ENCODE measurements around the gene CFTR.

CFTR gene

DNA sequence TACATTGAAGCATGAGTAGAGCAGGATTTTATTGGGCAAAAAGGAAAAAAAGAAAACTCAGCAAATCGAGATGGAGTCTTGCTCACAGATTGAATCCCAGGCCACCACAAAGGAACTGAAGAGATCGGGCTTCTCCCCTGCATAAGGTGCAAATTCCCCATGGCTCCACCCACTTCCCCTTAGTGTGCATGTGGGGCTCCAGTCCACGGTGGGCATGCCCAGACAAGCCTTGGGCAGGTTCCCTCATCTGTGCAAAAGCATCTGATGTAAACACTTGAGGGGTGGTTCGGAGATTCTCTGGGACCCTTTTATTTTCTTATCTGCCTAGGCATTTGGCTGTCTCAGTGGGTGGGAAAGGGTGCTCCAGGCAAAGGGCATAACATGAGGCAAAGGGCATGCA is 150.7 kb downstream of the CFTR start:
- Histone ChIP-seq H2AFZ (ENCODE audit: low read depth, low read length) (no peak overlapping the region), H3K9me3 (ENCODE audit: insufficient read depth, low read length) (no peaks in the 10 kb centered on the region), H3K4me3 (ENCODE audit: low read length) (no peak overlapping the region), H3K9ac (ENCODE audit: low read length) (no peak overlapping the region), H3K79me2 (ENCODE audit: low read length) (no peaks in the 10 kb centered on the region), H4K20me1 (ENCODE audit: insufficient read depth, low read length) (no peaks in the 10 kb centered on the region), H3K4me2 (ENCODE audit: low read length) (peak overlapping the region; percentile 11; the same call in 1 of the 2 replicates), H3K4me1 (ENCODE audit: low read length) (peaks cover 15% of the 10 kb centered on the region), H3K27ac (ENCODE audit: low read length) (no peak overlapping the region; the same call in 1 of the 2 replicates), H3K36me3 (replicated peaks; ENCODE audit: low read depth, low read length) (no peaks in the 10 kb centered on the region), H3K27me3 (ENCODE audit: low read depth, low read length) (no peaks in the 10 kb centered on the region)
- TF ChIP-seq, protein P1, sequence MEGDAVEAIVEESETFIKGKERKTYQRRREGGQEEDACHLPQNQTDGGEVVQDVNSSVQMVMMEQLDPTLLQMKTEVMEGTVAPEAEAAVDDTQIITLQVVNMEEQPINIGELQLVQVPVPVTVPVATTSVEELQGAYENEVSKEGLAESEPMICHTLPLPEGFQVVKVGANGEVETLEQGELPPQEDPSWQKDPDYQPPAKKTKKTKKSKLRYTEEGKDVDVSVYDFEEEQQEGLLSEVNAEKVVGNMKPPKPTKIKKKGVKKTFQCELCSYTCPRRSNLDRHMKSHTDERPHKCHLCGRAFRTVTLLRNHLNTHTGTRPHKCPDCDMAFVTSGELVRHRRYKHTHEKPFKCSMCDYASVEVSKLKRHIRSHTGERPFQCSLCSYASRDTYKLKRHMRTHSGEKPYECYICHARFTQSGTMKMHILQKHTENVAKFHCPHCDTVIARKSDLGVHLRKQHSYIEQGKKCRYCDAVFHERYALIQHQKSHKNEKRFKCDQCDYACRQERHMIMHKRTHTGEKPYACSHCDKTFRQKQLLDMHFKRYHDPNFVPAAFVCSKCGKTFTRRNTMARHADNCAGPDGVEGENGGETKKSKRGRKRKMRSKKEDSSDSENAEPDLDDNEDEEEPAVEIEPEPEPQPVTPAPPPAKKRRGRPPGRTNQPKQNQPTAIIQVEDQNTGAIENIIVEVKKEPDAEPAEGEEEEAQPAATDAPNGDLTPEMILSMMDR (IDR thresholded peaks at IDR 0.05; ENCODE audit: low read depth, low read length) = no peak
- no peak for TF ChIP-seq EZH2phosphoT487 (IDR thresholded peaks at IDR 0.05; ENCODE audit: low read depth)

DNA sequence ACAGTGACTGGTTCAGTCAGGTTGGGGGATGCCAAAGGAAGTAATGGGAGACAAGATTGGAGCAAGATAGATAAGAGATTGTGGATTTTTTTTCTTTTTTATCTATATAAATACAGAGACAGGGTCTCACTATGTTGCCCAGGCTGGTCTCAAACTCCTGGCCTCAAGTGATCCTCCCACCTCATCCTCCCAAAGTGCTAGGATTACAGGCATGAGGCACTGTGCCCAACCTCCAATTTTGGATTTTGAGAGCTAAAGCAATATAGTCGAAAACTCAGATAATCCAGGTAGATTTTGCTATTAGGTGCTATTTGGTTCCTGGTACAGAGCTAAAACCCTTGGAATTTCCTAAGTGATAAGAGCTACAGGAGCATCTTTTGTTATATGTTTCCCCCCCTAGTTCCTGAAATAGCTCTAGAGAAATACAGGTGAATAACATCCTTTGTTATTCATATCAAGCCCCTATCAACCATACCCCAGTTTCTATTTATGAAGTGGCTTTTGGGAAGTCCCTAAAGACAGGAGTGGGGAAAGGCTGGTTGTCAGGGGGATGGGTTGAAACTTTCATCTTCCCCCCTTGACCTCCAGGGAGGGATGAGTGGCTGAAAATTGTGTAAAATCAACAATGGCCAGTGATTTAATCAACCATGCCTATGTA is 151.2 kb downstream of the CFTR start:
- TF ChIP-seq, protein P1 (IDR thresholded peaks at IDR 0.05; ENCODE audit: low read depth, low read length) = no peak
- H3K27ac ChIP-seq (ENCODE audit: low read length) = no peak overlapping the region; the same call in 1 of the 2 replicates
- H3K4me2 ChIP-seq (ENCODE audit: low read length) = no peak overlapping the region
- no peaks in the 10 kb centered on the region for H3K9me3 ChIP-seq (ENCODE audit: insufficient read depth, low read length)
- no peaks in the 10 kb centered on the region for H3K27me3 ChIP-seq (ENCODE audit: low read depth, low read length)
- H3K79me2 ChIP-seq (ENCODE audit: low read length) = no peaks in the 10 kb centered on the region
- no peaks in the 10 kb centered on the region for H3K36me3 ChIP-seq (replicated peaks; ENCODE audit: low read depth, low read length)
- no peak overlapping the region for H2AFZ ChIP-seq (ENCODE audit: low read depth, low read length)
- no peaks in the 10 kb centered on the region for H4K20me1 ChIP-seq (ENCODE audit: insufficient read depth, low read length)
- no peak overlapping the region for H3K9ac ChIP-seq (ENCODE audit: low read length)
- peaks cover 15% of the 10 kb centered on the region for H3K4me1 ChIP-seq (ENCODE audit: low read length)
- H3K4me3 ChIP-seq (ENCODE audit: low read length) = no peak overlapping the region

DNA sequence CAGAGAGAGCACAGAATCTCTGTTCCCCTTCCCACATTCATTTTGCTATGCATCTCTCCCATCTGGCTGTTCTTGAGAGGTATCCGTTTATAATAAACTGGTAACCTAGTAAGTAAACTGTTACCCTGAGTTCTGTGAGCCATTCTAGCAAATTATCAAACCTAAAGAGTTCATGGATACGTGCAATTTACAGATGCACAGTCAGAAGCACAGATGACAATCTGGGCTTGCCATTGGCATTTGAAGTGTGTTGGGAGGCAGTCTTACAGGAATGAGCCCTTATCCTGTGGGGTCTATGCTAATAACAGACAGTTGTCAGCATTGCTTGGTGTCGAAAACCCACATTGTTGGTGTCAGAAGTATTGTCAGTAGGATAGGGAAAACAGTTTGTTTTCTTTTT is 151.8 kb downstream of the CFTR start:
- H3K27ac ChIP-seq (ENCODE audit: low read length) = no peak overlapping the region
- peaks cover 15% of the 10 kb centered on the region for H3K4me1 ChIP-seq (ENCODE audit: low read length)
- no peaks in the 10 kb centered on the region for H3K9me3 ChIP-seq (ENCODE audit: insufficient read depth, low read length)
- H3K4me2 ChIP-seq (ENCODE audit: low read length) = no peak overlapping the region
- TF ChIP-seq, protein P1 (IDR thresholded peaks at IDR 0.05; ENCODE audit: low read depth, low read length) = no peak
- no peak for TF ChIP-seq EZH2phosphoT487 (IDR thresholded peaks at IDR 0.05; ENCODE audit: low read depth)
- H3K36me3 ChIP-seq (replicated peaks; ENCODE audit: low read depth, low read length) = no peaks in the 10 kb centered on the region
- H3K79me2 ChIP-seq (ENCODE audit: low read length) = no peaks in the 10 kb centered on the region
- no peaks in the 10 kb centered on the region for H4K20me1 ChIP-seq (ENCODE audit: insufficient read depth, low read length)
- no peak overlapping the region for H2AFZ ChIP-seq (ENCODE audit: low read depth, low read length)
- no peak overlapping the region for H3K9ac ChIP-seq (ENCODE audit: low read length)
- H3K4me3 ChIP-seq (ENCODE audit: low read length) = no peak overlapping the region
- H3K27me3 ChIP-seq (ENCODE audit: low read depth, low read length) = no peaks in the 10 kb centered on the region

DNA sequence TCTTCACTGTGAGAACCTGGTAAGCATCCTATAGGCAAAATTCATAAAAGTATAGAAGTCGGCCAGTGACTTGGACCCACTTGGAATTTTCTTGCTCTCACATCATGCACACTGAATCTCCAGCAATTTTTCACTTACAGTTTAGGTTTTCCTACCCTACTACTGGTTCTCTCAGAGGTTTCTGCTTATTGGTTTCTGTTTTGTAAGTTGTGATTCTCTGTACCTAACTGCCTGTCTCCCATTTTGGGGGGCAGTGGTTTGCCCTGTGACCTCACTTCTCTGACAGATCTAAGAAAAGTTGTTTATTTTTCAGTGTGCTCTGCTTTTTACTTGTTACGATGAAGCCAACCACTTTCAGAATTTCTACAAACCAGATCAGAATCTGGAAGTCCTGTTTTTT is 158.1 kb downstream of the CFTR start:
- Histone ChIP-seq H3K9ac (ENCODE audit: low read length) (no peak overlapping the region), H2AFZ (ENCODE audit: low read depth, low read length) (no peak overlapping the region), H3K79me2 (ENCODE audit: low read length) (no peaks in the 10 kb centered on the region), H3K4me3 (ENCODE audit: low read length) (no peak overlapping the region), H4K20me1 (ENCODE audit: insufficient read depth, low read length) (no peaks in the 10 kb centered on the region), H3K27ac (ENCODE audit: low read length) (no peak overlapping the region), H3K9me3 (ENCODE audit: insufficient read depth, low read length) (no peaks in the 10 kb centered on the region), H3K36me3 (replicated peaks; ENCODE audit: low read depth, low read length) (no peaks in the 10 kb centered on the region), H3K27me3 (ENCODE audit: low read depth, low read length) (no peaks in the 10 kb centered on the region), H3K4me1 (ENCODE audit: low read length) (no peaks in the 10 kb centered on the region), H3K4me2 (ENCODE audit: low read length) (no peak overlapping the region)
- TF ChIP-seq, protein P1 (IDR thresholded peaks at IDR 0.05; ENCODE audit: low read depth, low read length) = no peak
- no peak for TF ChIP-seq EZH2phosphoT487 (IDR thresholded peaks at IDR 0.05; ENCODE audit: low read depth)

Data from OCI-LY3 (cell line).